SU-DHL-6 (cell line): ENCODE data around the gene WWTR1.

Experiments used
- H2AFZ ChIP-seq: fragments of 200-600 bp; sonication (generic); 2 replicates; pipeline ENCODE4 v1.6.1; 2014; ENCODE audit warnings: low read depth, mild to moderate bottlenecking, moderate library complexity, mixed read lengths, antibody characterized with exemption, low read length; ENCODE audit not compliant: severe bottlenecking
- H3F3A ChIP-seq: fragments of 200-600 bp; shearing (Covaris generic); 2 replicates; pipeline ENCODE4 v1.6.0; 2016; ENCODE audit warnings: antibody characterized with exemption, mild to moderate bottlenecking; ENCODE audit not compliant: insufficient read depth
- H3K27ac ChIP-seq: fragments of 200-600 bp; sonication (generic); 2 replicates; pipeline ENCODE4 v1.5.1; 2016; ENCODE audit warnings: low read depth, mild to moderate bottlenecking, low read length, moderate library complexity, mixed read lengths
- H3K27me3 ChIP-seq: fragments of 200-600 bp; sonication (generic), shearing (Covaris generic); 2 replicates; pipeline ENCODE4 v1.6.0; 2014; ENCODE audit warnings: mild to moderate bottlenecking, low read length
- H3K36me3 ChIP-seq: fragments of 200-600 bp; sonication (generic); 2 replicates; pipeline ENCODE4 v1.6.1; 2014; ENCODE audit warnings: mild to moderate bottlenecking, low read length, mixed read lengths
- H3K4me2 ChIP-seq: fragments of 300-600, 200-600 bp; shearing (Covaris generic), sonication (generic); 2 replicates; pipeline ENCODE4 v1.6.0; 2014; ENCODE audit warnings: low read length, low read depth, mild to moderate bottlenecking; ENCODE audit not compliant: poor library complexity, severe bottlenecking
- H3K4me3 ChIP-seq: fragments of 200-600 bp; sonication (generic); 2 replicates; pipeline ENCODE4 v1.5.1; 2014; ENCODE audit warnings: antibody characterized with exemption, low read length, mild to moderate bottlenecking, mixed read lengths; ENCODE audit not compliant: insufficient read depth, poor library complexity, severe bottlenecking
- H3K79me2 ChIP-seq: fragments of 200-600 bp; sonication (generic); 2 replicates; pipeline ENCODE4 v1.6.1; 2014; ENCODE audit warnings: mild to moderate bottlenecking, low read length, moderate library complexity; ENCODE audit not compliant: insufficient read depth
- H3K9ac ChIP-seq: fragments of 200-600 bp; sonication (generic); 2 replicates; pipeline ENCODE4 v1.7.0; 2014; ENCODE audit warnings: mild to moderate bottlenecking, low read length
- H3K9me2 ChIP-seq: fragments of 200-600 bp; sonication (generic); replicated peaks from 2 replicates; pipeline ENCODE4 v1.6.1; 2014; ENCODE audit warnings: low read length; ENCODE audit not compliant: insufficient read depth
- H3K9me3 ChIP-seq: fragments of 200-600 bp; sonication (generic); 2 replicates; pipeline ENCODE4 v1.6.1; 2014; ENCODE audit warnings: low read length, mixed read lengths; ENCODE audit not compliant: insufficient read depth
- H4K20me1 ChIP-seq: fragments of 200-600 bp; sonication (generic); 2 replicates; pipeline ENCODE4 v1.6.1; 2014; ENCODE audit warnings: low read depth, mild to moderate bottlenecking, antibody characterized with exemption, low read length, moderate library complexity, mixed read lengths
- EZH2phosphoT487 ChIP-seq: fragments of 200-600 bp; sonication (generic), shearing (Covaris generic); conservative IDR thresholded peaks from 2 replicates; pipeline ENCODE4 v1.6.1; 2018; ENCODE audit warnings: mild to moderate bottlenecking, antibody characterized with exemption, low read length, moderate library complexity, mixed read lengths
- TF ChIP-seq, protein P1 (sequence below): fragments of 200-600 bp; sonication (generic); IDR thresholded peaks from one replicate; pipeline ENCODE4 v1.5.1; 2017; ENCODE audit warnings: antibody characterized with exemption, mild to moderate bottlenecking, low read length, moderate library complexity; ENCODE audit not compliant: insufficient read depth, poor library complexity, severe bottlenecking

The WWTR1 gene

DNA sequence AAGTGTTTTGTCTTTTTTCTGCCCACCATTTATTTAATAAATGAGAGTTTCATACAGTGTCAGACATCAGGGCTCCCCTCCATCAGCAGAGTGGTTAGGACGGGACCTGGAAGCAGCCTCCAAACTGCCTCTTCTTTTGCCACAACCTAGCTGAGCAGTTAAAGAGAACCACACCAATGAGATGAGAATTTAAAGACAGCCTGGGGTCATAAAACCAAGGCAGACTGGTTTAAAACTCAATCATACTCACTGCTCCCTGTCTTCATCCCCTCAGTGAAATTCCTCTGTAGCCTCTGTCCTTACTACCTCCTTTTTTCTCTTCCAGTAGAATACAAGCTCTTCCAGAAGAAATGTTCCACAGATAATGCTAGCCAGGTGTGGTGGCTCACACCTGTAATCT, 78.7 kb downstream of the WWTR1 start:
- no peak overlapping the region for H3K4me2 ChIP-seq
- TF ChIP-seq, protein P1, sequence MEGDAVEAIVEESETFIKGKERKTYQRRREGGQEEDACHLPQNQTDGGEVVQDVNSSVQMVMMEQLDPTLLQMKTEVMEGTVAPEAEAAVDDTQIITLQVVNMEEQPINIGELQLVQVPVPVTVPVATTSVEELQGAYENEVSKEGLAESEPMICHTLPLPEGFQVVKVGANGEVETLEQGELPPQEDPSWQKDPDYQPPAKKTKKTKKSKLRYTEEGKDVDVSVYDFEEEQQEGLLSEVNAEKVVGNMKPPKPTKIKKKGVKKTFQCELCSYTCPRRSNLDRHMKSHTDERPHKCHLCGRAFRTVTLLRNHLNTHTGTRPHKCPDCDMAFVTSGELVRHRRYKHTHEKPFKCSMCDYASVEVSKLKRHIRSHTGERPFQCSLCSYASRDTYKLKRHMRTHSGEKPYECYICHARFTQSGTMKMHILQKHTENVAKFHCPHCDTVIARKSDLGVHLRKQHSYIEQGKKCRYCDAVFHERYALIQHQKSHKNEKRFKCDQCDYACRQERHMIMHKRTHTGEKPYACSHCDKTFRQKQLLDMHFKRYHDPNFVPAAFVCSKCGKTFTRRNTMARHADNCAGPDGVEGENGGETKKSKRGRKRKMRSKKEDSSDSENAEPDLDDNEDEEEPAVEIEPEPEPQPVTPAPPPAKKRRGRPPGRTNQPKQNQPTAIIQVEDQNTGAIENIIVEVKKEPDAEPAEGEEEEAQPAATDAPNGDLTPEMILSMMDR: no peak
- no peak for TF ChIP-seq EZH2phosphoT487
- H3K79me2 ChIP-seq: no peaks in the 10 kb centered on the region
- no peak overlapping the region for H3K27ac ChIP-seq
- H3K4me3 ChIP-seq: no peak overlapping the region
- no peak overlapping the region for H3K9ac ChIP-seq
- H3K36me3 ChIP-seq: no peaks in the 10 kb centered on the region
- H3K9me3 ChIP-seq: no peaks in the 10 kb centered on the region
- no peaks in the 10 kb centered on the region for H3K9me2 ChIP-seq
- no peak overlapping the region for H2AFZ ChIP-seq
- no peaks in the 10 kb centered on the region for H3K27me3 ChIP-seq
- H3F3A ChIP-seq: no peaks in the 10 kb centered on the region
- no peaks in the 10 kb centered on the region for H4K20me1 ChIP-seq

DNA sequence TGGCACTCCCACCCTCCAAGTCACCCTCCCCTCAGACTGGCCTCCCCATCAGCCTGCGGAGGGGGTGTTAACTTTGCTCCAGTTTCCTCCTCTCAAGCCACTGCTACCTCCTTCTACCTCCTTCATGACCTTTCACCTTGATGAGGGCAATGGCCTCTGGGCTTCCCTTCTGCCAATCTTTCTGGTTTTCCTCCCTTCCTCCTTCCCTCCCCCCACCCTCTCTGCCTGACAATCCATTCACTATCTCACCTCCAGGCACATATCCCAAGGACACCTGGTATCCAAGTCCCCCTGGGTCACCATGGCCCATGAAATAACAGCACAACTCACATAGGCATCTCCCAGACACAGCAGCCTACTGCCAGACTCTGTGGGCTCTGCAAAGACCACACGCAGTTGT, 80.0 kb downstream of the WWTR1 start:
- no peak overlapping the region for H2AFZ ChIP-seq
- TF ChIP-seq, protein P1: no peak
- no peak for TF ChIP-seq EZH2phosphoT487
- no peaks in the 10 kb centered on the region for H3K9me2 ChIP-seq
- H3K27me3 ChIP-seq: no peaks in the 10 kb centered on the region
- no peaks in the 10 kb centered on the region for H3K9me3 ChIP-seq
- H3K27ac ChIP-seq: no peak overlapping the region
- H3F3A ChIP-seq: no peaks in the 10 kb centered on the region
- H4K20me1 ChIP-seq: no peaks in the 10 kb centered on the region
- H3K9ac ChIP-seq: no peak overlapping the region
- no peaks in the 10 kb centered on the region for H3K36me3 ChIP-seq
- no peaks in the 10 kb centered on the region for H3K79me2 ChIP-seq
- no peak overlapping the region for H3K4me3 ChIP-seq
- H3K4me2 ChIP-seq: no peak overlapping the region

DNA sequence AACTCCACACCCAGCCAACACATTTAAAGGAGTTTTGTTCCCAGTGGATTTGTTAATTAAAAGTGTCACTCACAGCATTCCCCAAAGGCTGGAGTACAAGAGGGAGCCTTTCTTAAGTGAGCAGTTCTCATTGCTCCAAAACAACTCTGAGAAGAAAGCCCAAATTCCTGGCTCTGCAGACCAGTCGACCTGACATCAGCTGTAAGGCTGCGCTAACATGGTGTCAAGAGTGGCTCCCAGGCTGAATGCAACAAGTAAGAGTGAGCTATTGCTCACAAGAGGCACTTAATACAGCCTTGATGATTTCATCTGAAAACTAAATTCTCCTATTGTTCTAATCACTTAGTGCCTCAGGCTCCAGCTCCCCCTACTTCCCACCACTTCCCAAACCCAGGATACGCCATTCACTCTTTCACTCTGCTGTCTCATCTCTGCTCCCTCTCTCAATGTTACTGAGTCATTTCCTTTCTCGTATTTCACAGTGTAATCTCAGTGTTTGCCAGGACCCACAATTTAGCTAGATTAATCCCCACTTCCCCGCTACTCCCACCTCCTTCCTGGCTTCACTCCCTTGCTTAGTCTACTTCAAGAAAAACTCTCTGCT, 81.8 kb downstream of the WWTR1 start:
- Histone ChIP-seq H4K20me1 (no peaks in the 10 kb centered on the region), H3K36me3 (no peaks in the 10 kb centered on the region), H3K4me2 (no peak overlapping the region), H3K27me3 (no peaks in the 10 kb centered on the region), H2AFZ (no peak overlapping the region), H3K4me3 (no peak overlapping the region), H3K9me2 (no peaks in the 10 kb centered on the region), H3K27ac (no peak overlapping the region), H3K9me3 (no peaks in the 10 kb centered on the region), H3F3A (no peaks in the 10 kb centered on the region), H3K9ac (no peak overlapping the region), H3K79me2 (no peaks in the 10 kb centered on the region)
- TF ChIP-seq EZH2phosphoT487: no peak
- TF ChIP-seq, protein P1: no peak
